GM12865 (cell line): ENCODE results near the gene DEPDC1B.
"Not testable (repeated sequence)": the region's sequence is repeated elsewhere in the genome, so short reads cannot be mapped to it uniquely, and the experiment has no call there.

Experiments used
- DNase-seq: peaks from one replicate; pipeline ENCODE4 v3.0.0; 2010; ENCODE audit warnings: low read depth
- H3K4me3 ChIP-seq: 2 replicates; pipeline ENCODE4 v1.5.1; 2011; ENCODE audit warnings: mild to moderate bottlenecking, low read depth, low read length, control low read depth
- TF ChIP-seq, protein P1 (sequence below): IDR thresholded peaks from 2 replicates; pipeline ENCODE4 v1.5.1; 2011; ENCODE audit warnings: low read length, control low read depth, low read depth, inconsistent platforms; ENCODE audit not compliant: insufficient read depth; ENCODE audit errors: missing control alignments

The DEPDC1B gene

DNA sequence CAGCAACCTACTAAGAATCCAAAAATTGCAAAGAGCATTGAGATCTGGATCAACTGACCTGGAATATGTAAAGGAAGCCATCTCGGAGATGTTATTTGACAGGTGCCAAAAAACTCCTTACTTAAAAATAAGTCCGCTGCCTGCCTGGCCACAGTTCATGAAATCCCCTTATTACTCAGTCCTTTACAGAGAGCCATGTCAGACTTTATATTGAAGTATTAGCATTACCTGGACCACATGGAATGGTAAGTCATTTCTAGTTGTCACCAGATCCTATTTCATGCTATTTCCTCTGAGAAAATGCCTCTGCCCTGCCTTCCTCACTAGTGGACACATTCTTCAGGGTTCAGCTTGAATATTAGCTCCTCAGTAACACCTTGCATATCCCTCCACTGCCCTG is 115.7 kb downstream of the DEPDC1B start:
- TF ChIP-seq, protein P1, sequence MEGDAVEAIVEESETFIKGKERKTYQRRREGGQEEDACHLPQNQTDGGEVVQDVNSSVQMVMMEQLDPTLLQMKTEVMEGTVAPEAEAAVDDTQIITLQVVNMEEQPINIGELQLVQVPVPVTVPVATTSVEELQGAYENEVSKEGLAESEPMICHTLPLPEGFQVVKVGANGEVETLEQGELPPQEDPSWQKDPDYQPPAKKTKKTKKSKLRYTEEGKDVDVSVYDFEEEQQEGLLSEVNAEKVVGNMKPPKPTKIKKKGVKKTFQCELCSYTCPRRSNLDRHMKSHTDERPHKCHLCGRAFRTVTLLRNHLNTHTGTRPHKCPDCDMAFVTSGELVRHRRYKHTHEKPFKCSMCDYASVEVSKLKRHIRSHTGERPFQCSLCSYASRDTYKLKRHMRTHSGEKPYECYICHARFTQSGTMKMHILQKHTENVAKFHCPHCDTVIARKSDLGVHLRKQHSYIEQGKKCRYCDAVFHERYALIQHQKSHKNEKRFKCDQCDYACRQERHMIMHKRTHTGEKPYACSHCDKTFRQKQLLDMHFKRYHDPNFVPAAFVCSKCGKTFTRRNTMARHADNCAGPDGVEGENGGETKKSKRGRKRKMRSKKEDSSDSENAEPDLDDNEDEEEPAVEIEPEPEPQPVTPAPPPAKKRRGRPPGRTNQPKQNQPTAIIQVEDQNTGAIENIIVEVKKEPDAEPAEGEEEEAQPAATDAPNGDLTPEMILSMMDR: no peak
- peak; percentile 35 for DNase-seq
- no peak overlapping the region for H3K4me3 ChIP-seq

GRCh38 chr5:60583616-60584015 is 116.3 kb downstream of the DEPDC1B start:
- H3K4me3 ChIP-seq: no peak overlapping the region
- peak; percentile 29 for DNase-seq
- TF ChIP-seq, protein P1: no peak

DNA sequence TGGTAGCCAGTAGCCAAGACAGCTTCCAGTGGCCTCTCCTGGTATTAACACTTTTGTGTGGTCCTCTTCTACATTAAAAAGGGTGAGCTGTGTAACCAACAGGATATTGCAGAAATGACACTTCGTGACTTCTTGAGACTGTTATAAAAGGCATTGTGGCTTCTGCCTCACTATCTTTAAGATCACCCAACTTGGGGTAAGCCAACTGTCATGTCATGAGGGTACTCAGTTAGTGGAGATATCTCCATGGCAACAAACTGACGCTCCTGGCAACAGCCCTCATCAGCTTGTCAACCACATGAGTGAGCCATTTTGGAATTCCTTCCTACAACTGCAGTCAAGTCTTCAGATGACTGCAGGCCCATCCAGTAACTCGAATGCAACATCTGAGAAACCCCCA is 121.7 kb downstream of the DEPDC1B start:
- DNase-seq: no peak
- TF ChIP-seq, protein P1: no peak
- H3K4me3 ChIP-seq: no peak overlapping the region

DNA sequence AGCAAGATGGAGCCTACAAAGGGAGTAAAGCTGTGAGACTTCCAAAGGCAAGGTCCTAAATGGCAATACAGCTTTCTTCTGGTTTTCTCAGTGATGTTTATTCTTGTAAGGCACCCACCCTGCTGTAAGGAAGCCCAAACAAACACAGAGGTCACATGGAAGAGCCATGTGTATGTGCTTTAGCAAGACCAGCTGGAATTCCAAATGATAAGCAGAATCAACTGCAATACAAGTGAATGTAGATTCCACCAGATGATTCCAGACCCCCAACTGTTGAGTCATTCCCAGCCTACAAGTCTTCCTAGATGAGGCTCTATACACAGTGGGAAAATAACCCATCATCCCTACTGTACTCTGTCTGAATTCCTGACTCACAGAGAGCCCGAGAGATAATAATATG is 122.8 kb downstream of the DEPDC1B start:
- no peak overlapping the region for H3K4me3 ChIP-seq
- no peak for DNase-seq
- TF ChIP-seq, protein P1: no peak

GRCh38 chr5:60576425-60576824 is 123.5 kb downstream of the DEPDC1B start:
- TF ChIP-seq, protein P1: no peak
- no peak for DNase-seq
- no peak overlapping the region for H3K4me3 ChIP-seq

- H3K4me3 ChIP-seq: no peak overlapping the region
- TF ChIP-seq, protein P1: no peak
- no peak for DNase-seq
Observed at GRCh38 chr5:60568646-60569045, 131.3 kb downstream of the DEPDC1B start.

DNA sequence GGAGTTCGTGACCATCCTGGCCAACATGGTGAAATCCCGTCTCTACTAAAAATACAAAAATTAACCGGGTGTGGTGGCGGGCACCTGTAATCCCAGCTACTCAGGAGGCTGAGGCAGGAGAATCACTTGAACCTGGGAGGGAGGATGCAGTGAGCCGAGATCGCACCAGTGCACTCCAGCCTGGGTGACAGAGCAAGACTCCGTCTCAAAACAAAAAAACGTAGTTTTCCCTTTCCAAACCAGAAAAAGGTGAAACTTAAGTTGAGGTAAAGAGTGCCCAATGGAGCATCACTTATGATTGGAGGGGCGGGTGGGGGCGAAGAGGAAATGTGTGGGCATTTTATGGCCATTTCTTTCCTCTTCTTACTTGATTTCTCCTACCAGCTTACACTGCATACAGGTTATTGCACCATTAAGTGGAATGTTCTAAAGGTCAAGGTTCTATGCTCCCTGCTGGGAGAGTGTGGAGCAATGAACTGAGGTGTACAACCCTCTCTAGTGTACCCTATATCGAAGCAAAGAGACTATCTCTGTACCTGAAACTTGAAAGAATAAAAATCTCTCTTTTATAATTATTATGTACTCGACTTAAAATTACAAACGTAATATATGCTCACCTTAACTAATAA is 136.2 kb downstream of the DEPDC1B start:
- H3K4me3 ChIP-seq: no peak overlapping the region
- TF ChIP-seq, protein P1: no peak
- no peak for DNase-seq

DNA sequence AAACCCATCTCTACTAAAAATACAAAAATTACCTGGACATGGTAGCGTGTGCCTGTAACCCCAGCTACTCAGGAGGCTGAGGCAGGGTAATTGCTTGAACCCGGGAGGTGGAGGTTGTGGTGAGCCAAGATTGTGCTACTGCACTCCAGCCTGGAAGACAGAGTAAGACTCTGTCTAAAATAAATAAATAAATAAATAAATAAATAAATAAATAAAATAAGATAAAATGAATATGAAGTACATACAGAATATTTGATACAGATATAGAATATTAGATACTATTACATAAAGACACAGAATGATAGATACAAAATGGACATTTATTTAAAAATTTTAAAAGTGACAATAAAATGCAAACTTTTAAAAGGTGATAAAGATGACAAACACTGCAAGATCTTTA is 146.7 kb downstream of the DEPDC1B start:
- not testable (repeated sequence) for DNase-seq, H3K4me3 ChIP-seq
